Left lung (tissue), 10 donors: ENCODE measurements around the gene DENND6B. TPM values are rescaled to one million over a fixed set of nuclear protein-coding genes. Genes with fewer than 3 reads are reported as not detected.
"Not testable (repeated sequence)": the region's sequence is repeated elsewhere in the genome, so short reads cannot be mapped to it uniquely, and the experiment has no call there.

Experiments used
- ATAC-seq: fragments of 200-7000 bp; cut with Tn5 transposase; one replicate; pipeline ENCODE4 v1.9.1; 2020; ENCODE audit warnings: moderate library complexity
- DNase-seq, 4 donors: peaks; one replicate each; pipeline ENCODE4 v3.0.0-alpha.2; 2013 to 2020
- H3K27ac ChIP-seq, 2 donors: fragments of 200-600 bp; sonication (generic) in 1 of 2; one replicate each; pipeline versions ENCODE4 v1.5.0 to v1.8.0; 2020 to 2021
- H3K27me3 ChIP-seq, 2 donors: fragments of 200-600 bp; sonication (generic) in 1 of 2; one replicate each; pipeline versions ENCODE4 v1.5.0 to v1.8.0; 2020 to 2021
- H3K36me3 ChIP-seq, 2 donors: fragments of 200-600 bp; sonication (generic) in 1 of 2; one replicate each; pipeline versions ENCODE4 v1.5.0 to v1.8.0; 2020 to 2021
- H3K4me1 ChIP-seq, 2 donors: fragments of 200-600 bp; one replicate each; pipeline ENCODE4 v1.8.0; 2021
- H3K4me3 ChIP-seq, 2 donors: fragments of 200-600 bp; sonication (generic) in 1 of 2; one replicate each; pipeline versions ENCODE4 v1.5.0 to v1.8.0; 2020 to 2021; ENCODE audit warnings: mild to moderate bottlenecking in 1 of 2
- H3K9me3 ChIP-seq, 2 donors: fragments of 200-600 bp; sonication (generic) in 1 of 2; one replicate each; pipeline versions ENCODE4 v1.5.0 to v1.8.0; 2020 to 2021
- intact Hi-C, 2 donors: fragments of 100-400 bp; cut with DNase I; formaldehyde crosslinking; loops; one replicate each; pipeline versions ENCODE4 v1.11.2 to v1.14.2; 2022
- polyA plus RNA-seq, 6 donors: library from polyadenylated mRNA; unstranded; fragments of 120-200 nt; gene quantifications; one replicate each; pipeline ENCODE4 v1.2.1, GENCODE V29; 2013; ENCODE audit not compliant: insufficient read length in 6 of 6
- total RNA-seq, 2 donors: library from RNA; stranded (reverse); fragmentation: NEBNext Ultra II Directional; extraction: Animal tissue kit (Norgen Biotek cat#: 25700); gene quantifications; one replicate each; pipeline ENCODE4 v1.2.1, GENCODE V29; 2021
- TF ChIP-seq, protein P1 (sequence below), 2 donors: fragments of 200-600 bp; sonication (generic) in 1 of 2; IDR thresholded peaks; one replicate each; pipeline versions ENCODE4 v1.5.0 to v1.8.0; 2021; ENCODE audit warnings: antibody characterized with exemption in 2 of 2
- donor health status: DM: no; HTN: yes; CAD: no.
- donor health status: DM: no; HTN: no; CAD: no.

DENND6B gene
- total and polyA plus RNA-seq, 8 donors = 7.3 to 18.8 (median 12.1) TPM

DNA sequence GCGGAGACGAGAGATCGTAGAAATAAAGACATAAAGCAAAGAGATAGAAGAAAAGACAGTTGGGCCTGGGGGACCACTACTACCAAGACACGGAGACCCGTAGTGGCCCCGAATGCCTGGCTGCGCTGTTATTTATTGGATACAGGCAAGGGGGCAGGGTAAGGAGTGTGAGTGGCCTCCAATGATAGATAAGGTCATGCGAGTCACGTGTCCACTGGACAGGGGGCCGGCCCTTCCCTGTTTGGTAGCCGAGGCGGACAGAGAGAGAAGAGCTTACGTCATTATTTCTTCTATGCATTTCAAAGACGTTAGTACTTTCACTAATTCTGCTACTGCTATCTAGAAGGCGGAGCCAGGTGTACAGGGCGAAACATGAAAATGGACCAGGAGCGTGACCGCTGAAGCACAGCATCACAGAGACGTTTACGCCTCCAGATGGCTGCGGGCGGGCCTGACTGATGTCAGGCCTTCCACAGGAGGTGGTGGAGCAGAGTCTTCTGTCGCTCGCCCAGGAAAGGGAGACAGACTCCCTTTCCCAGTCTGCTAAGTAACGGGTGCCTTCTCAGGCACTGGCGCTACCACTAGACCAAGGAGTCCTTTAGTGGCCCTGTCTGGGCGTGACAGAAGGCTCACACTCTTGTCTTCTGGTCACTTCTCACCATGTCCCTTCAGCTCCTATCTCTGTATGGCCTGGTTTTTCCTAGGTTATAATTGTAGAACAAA lies 41.1 kb upstream of the DENND6B start:
- Histone ChIP-seq H3K27me3 (no peaks in the 10 kb centered on the region), H3K9me3 (no peaks in the 10 kb centered on the region), H3K27ac (no peak overlapping the region), H3K4me3 (no peak overlapping the region), H3K36me3 (peaks cover 0 to 46% of the 10 kb centered on the region in 2 donors), H3K4me1 (peaks cover 0 to 11% of the 10 kb centered on the region in 2 donors)
- TF ChIP-seq, protein P1, sequence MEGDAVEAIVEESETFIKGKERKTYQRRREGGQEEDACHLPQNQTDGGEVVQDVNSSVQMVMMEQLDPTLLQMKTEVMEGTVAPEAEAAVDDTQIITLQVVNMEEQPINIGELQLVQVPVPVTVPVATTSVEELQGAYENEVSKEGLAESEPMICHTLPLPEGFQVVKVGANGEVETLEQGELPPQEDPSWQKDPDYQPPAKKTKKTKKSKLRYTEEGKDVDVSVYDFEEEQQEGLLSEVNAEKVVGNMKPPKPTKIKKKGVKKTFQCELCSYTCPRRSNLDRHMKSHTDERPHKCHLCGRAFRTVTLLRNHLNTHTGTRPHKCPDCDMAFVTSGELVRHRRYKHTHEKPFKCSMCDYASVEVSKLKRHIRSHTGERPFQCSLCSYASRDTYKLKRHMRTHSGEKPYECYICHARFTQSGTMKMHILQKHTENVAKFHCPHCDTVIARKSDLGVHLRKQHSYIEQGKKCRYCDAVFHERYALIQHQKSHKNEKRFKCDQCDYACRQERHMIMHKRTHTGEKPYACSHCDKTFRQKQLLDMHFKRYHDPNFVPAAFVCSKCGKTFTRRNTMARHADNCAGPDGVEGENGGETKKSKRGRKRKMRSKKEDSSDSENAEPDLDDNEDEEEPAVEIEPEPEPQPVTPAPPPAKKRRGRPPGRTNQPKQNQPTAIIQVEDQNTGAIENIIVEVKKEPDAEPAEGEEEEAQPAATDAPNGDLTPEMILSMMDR (IDR thresholded peaks at IDR 0.05) = no peak
- no peak for ATAC-seq
- DNase-seq = no peak
- intact Hi-C loops = no loop called here

- intact Hi-C loops, H3K27me3 ChIP-seq, H3K27ac ChIP-seq, H3K4me3 ChIP-seq, ATAC-seq, H3K9me3 ChIP-seq, DNase-seq: not testable (repeated sequence)
- Histone ChIP-seq H3K36me3 (peaks cover 0 to 26% of the 10 kb centered on the region in 2 donors), H3K4me1 (peaks cover 0 to 11% of the 10 kb centered on the region in 2 donors)
These were observed 37.0 kb upstream of the DENND6B start for GRCh38 chr22:50363803-50364194.

DNA sequence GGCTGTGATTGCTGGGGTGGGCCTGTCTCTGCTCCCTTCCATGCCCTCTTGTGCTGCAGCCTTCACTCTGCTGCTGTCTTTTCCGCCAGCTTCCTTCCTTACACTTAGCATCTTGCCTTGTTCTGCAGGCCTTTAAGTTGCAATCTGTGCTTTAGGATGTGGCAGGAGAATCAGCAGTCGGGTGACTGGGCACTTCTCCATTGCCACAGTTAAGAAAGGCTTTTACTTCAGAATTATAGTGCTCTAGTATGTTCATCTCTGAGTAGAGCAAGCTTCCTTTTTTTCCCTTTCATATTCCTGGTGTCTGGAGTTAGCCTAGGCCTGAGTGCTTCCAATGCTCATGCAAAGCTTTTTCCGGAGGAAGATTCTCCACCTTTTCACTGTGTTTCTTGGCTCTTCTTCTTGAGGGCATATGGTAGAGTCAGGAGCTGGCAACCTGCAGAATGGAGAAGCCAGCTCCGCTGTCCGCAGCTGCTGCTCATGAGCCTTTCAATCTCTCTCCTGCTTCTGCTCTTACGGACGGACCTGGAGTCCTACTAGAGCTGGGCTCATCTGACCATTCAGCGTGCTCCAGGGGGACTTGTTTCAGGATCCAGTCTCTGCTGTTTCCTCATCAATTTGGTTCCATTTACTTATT lies 36.5 kb upstream of the DENND6B start:
- Histone ChIP-seq H3K36me3 (peaks cover 0 to 21% of the 10 kb centered on the region in 2 donors), H3K9me3 (no peaks in the 10 kb centered on the region), H3K27me3 (no peaks in the 10 kb centered on the region), H3K4me1 (peaks cover 0 to 11% of the 10 kb centered on the region in 2 donors), H3K4me3 (no peak overlapping the region), H3K27ac (no peak overlapping the region)
- ATAC-seq = no peak
- TF ChIP-seq, protein P1 (IDR thresholded peaks at IDR 0.05) = no peak
- intact Hi-C loops = no loop called here
- DNase-seq = no peak

GRCh38 chr22:50361688-50362087 lies 34.9 kb upstream of the DENND6B start:
- Histone ChIP-seq H3K36me3 (peaks cover 0 to 15% of the 10 kb centered on the region in 2 donors), H3K27me3 (no peaks in the 10 kb centered on the region), H3K4me3 (no peak overlapping the region), H3K27ac (no peak overlapping the region), H3K9me3 (no peaks in the 10 kb centered on the region), H3K4me1 (peaks cover 0 to 15% of the 10 kb centered on the region in 2 donors)
- DNase-seq = no peak
- intact Hi-C loops = no loop called here
- ATAC-seq = no peak
- TF ChIP-seq, protein P1 (IDR thresholded peaks at IDR 0.05) = no peak

GRCh38 chr22:50361222-50361621 lies 34.4 kb upstream of the DENND6B start:
- ATAC-seq (no peak), DNase-seq (no peak)
- H3K27ac ChIP-seq = no peak overlapping the region
- H3K27me3 ChIP-seq = no peaks in the 10 kb centered on the region
- H3K4me1 ChIP-seq = peaks cover 0 to 14% of the 10 kb centered on the region in 2 donors
- no peak overlapping the region for H3K4me3 ChIP-seq
- TF ChIP-seq, protein P1 (IDR thresholded peaks at IDR 0.05) = no peak
- no peaks in the 10 kb centered on the region for H3K9me3 ChIP-seq
- H3K36me3 ChIP-seq = peaks cover 0 to 15% of the 10 kb centered on the region in 2 donors
- intact Hi-C loops = no loop called here
